Panc1 (cell line): Measurements from ENCODE around the gene AGBL5. TPM values are rescaled to one million over a fixed set of nuclear protein-coding genes. Genes with fewer than 3 reads are reported as not detected.

Experiments used
- ATAC-seq: fragments of 200-7000 bp; cut with Tn5 transposase; 2 replicates; pipeline ENCODE4 v1.9.1; 2020; ENCODE audit warnings: mild to moderate bottlenecking, moderate library complexity
- BruUV-seq: library from RNA; stranded (reverse); fragments of 400-500 nt; replicated peaks from 2 replicates; lab custom pipeline; 2021; lab: Mats Ljungman, UMichigan
- CTCF ChIA-PET: fragments of 300-600 bp; sonication (Branson Sonifier 250); formaldehyde crosslinking; loops from one replicate; lab custom pipeline; 2022; ENCODE audit warnings: antibody characterized with exemption; lab: Charles Lee
- POLR2A ChIA-PET: fragments of 300-600 bp; sonication (Branson Sonifier 250); formaldehyde crosslinking; loops from one replicate; lab custom pipeline; 2022; ENCODE audit warnings: antibody characterized with exemption; lab: Charles Lee
- DNase-seq: peaks from one replicate; pipeline ENCODE4 v3.0.0-alpha.2; 2010; ENCODE audit warnings: low read depth, low spot score
- H3K27ac ChIP-seq: 2 replicates; pipeline ENCODE4 v1.5.1; 2011; ENCODE audit warnings: mild to moderate bottlenecking, low read length, inconsistent platforms
- H3K27me3 ChIP-seq: fragments of 200-500 bp; sonication (Bioruptor generic); 2 replicates; pipeline ENCODE4 v1.6.0; 2014; ENCODE audit warnings: low read length, inconsistent platforms; ENCODE audit not compliant: control insufficient read depth, insufficient read depth
- H3K36me3 ChIP-seq: fragments of 200-500 bp; sonication (Bioruptor generic); 2 replicates; pipeline ENCODE4 v1.5.1; 2014; ENCODE audit warnings: inconsistent platforms, mild to moderate bottlenecking, low read length, moderate library complexity; ENCODE audit not compliant: control insufficient read depth, insufficient read depth
- H3K4me1 ChIP-seq: 2 replicates; pipeline ENCODE4 v1.5.1; 2011; ENCODE audit warnings: inconsistent platforms, mild to moderate bottlenecking, low read length, moderate library complexity; ENCODE audit not compliant: control insufficient read depth, insufficient read depth
- H3K4me3 ChIP-seq, 2 experiments: 2 replicates each; pipeline ENCODE4 v1.5.1; 2011 to 2012; ENCODE audit warnings: low read depth in 2 of 2, low read length in 2 of 2, mild to moderate bottlenecking in 2 of 2, inconsistent platforms in 1 of 2, moderate library complexity in 1 of 2
- H3K9me3 ChIP-seq: fragments of 200-500 bp; sonication (Bioruptor generic); 2 replicates; pipeline ENCODE4 v1.5.1; 2014; ENCODE audit warnings: low read depth, mild to moderate bottlenecking, inconsistent platforms, low read length, moderate library complexity; ENCODE audit not compliant: control insufficient read depth, insufficient read depth
- POLR2AphosphoS5 ChIP-seq: IDR thresholded peaks from 2 replicates; pipeline ENCODE4 v1.6.1; 2012; ENCODE audit warnings: mild to moderate bottlenecking, low read depth, low read length, moderate library complexity
- SIN3A ChIP-seq: IDR thresholded peaks from 2 replicates; pipeline ENCODE4 v1.6.1; 2012; ENCODE audit warnings: low read depth, mild to moderate bottlenecking, low read length, moderate library complexity, borderline replicate concordance; ENCODE audit not compliant: insufficient read depth
- in situ Hi-C: cut with HindIII; loops from 2 replicates; pipeline ENCODE4 v1.10.0; 2016; ENCODE audit warnings: low sequenced_read_pairs, low pct_unique_long_range_greater_than_20kb
- intact Hi-C: fragments of 100-400 bp; cut with micrococcal nuclease; formaldehyde crosslinking; loops from one replicate; pipeline ENCODE4 v1.10.0; 2022; ENCODE audit not compliant: unreplicated experiment
- total RNA-seq: library from RNA; stranded (reverse); gene quantifications from one replicate; pipeline ENCODE4 v1.2.1, GENCODE V29; 2021; ENCODE audit not compliant: unreplicated experiment
- TF ChIP-seq, protein P1 (sequence below), 2 experiments: IDR thresholded peaks; 2 replicates each; pipeline ENCODE4 v1.6.1; 2011 to 2012; ENCODE audit warnings: low read depth in 2 of 2, control low read depth in 1 of 2, low read length in 1 of 2, mild to moderate bottlenecking in 1 of 2, moderate library complexity in 1 of 2; ENCODE audit not compliant: insufficient read depth in 1 of 2
- TF ChIP-seq, protein P2 (sequence below): fragments of 450-650 bp; IDR thresholded peaks from 2 replicates; pipeline ENCODE4 v1.5.1; 2017; ENCODE audit warnings: mild to moderate bottlenecking

AGBL5 gene
- total RNA-seq, 1 experiment from 2014 or later = 55.6 TPM

DNA sequence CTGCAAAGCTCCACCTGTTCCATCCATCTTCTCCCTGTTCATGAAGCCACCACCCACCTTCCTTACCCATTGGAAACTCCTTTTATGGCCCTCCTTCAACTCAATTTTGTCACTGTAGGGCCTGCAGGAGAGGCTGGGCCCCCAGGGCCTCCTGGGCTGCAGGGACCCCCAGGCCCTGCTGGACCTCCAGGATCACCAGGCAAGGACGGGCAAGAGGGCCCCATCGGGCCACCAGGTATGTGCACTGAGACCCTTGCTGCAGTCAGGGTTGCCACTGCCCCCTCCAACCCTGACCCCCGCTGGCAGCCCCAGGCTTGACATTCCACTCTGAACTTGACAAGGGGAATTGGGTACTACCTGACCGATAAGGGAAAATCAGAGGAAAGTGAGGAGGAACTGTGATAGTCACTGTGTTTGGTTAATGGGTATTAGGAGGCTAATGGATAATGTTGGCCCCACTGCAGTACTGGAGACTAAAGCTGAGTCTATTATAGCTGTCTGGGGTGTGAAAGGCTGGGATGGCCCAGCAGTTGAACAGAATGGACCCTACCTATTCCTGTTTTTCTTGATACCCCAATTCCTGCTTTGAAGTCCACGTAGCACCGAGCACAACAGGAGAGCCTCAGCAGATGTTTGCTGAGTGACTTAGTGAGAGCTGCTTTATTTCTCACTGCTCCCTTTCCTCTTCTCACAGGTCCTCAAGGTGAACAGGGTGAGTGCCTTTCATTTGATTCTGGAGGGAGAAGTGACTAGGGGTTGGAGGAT lies 33.0 kb downstream of the AGBL5 start:
- DNase-seq (no peak), ATAC-seq (no peak)
- Histone ChIP-seq H3K36me3 (no peaks in the 10 kb centered on the region), H3K4me1 (peaks cover 7% of the 10 kb centered on the region), H3K4me3 (no peak overlapping the region), H3K27ac (no peak overlapping the region), H3K27me3 (no peaks in the 10 kb centered on the region), H3K9me3 (no peaks in the 10 kb centered on the region)
- in situ Hi-C loops = no loop called here
- intact Hi-C loops = loop anchor here (10.0 kb wide), 1 partner anchor 120 kb away; no protein-coding TSS in a partner anchor
- BruUV-seq = no TSS peak
- ChIA-PET CTCF (interaction anchor here (2.0 kb wide), 1 partner anchor 123 kb away, joined by 5 read pairs; no protein-coding TSS in a partner anchor), POLR2A (interaction anchor here (0.5 kb wide), 1 partner anchor 15 kb away, joined by 3 read pairs; no protein-coding TSS in a partner anchor)
- no peak for TF ChIP-seq SIN3A
- TF ChIP-seq, protein P1, sequence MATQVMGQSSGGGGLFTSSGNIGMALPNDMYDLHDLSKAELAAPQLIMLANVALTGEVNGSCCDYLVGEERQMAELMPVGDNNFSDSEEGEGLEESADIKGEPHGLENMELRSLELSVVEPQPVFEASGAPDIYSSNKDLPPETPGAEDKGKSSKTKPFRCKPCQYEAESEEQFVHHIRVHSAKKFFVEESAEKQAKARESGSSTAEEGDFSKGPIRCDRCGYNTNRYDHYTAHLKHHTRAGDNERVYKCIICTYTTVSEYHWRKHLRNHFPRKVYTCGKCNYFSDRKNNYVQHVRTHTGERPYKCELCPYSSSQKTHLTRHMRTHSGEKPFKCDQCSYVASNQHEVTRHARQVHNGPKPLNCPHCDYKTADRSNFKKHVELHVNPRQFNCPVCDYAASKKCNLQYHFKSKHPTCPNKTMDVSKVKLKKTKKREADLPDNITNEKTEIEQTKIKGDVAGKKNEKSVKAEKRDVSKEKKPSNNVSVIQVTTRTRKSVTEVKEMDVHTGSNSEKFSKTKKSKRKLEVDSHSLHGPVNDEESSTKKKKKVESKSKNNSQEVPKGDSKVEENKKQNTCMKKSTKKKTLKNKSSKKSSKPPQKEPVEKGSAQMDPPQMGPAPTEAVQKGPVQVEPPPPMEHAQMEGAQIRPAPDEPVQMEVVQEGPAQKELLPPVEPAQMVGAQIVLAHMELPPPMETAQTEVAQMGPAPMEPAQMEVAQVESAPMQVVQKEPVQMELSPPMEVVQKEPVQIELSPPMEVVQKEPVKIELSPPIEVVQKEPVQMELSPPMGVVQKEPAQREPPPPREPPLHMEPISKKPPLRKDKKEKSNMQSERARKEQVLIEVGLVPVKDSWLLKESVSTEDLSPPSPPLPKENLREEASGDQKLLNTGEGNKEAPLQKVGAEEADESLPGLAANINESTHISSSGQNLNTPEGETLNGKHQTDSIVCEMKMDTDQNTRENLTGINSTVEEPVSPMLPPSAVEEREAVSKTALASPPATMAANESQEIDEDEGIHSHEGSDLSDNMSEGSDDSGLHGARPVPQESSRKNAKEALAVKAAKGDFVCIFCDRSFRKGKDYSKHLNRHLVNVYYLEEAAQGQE (IDR thresholded peaks at IDR 0.05; ENCODE audit: insufficient read depth in 1 of 2, low read depth in 2 of 2, low read length in 1 of 2) = no peak
- TF ChIP-seq POLR2AphosphoS5 = no peak
- TF ChIP-seq, protein P2, sequence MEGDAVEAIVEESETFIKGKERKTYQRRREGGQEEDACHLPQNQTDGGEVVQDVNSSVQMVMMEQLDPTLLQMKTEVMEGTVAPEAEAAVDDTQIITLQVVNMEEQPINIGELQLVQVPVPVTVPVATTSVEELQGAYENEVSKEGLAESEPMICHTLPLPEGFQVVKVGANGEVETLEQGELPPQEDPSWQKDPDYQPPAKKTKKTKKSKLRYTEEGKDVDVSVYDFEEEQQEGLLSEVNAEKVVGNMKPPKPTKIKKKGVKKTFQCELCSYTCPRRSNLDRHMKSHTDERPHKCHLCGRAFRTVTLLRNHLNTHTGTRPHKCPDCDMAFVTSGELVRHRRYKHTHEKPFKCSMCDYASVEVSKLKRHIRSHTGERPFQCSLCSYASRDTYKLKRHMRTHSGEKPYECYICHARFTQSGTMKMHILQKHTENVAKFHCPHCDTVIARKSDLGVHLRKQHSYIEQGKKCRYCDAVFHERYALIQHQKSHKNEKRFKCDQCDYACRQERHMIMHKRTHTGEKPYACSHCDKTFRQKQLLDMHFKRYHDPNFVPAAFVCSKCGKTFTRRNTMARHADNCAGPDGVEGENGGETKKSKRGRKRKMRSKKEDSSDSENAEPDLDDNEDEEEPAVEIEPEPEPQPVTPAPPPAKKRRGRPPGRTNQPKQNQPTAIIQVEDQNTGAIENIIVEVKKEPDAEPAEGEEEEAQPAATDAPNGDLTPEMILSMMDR = no peak

DNA sequence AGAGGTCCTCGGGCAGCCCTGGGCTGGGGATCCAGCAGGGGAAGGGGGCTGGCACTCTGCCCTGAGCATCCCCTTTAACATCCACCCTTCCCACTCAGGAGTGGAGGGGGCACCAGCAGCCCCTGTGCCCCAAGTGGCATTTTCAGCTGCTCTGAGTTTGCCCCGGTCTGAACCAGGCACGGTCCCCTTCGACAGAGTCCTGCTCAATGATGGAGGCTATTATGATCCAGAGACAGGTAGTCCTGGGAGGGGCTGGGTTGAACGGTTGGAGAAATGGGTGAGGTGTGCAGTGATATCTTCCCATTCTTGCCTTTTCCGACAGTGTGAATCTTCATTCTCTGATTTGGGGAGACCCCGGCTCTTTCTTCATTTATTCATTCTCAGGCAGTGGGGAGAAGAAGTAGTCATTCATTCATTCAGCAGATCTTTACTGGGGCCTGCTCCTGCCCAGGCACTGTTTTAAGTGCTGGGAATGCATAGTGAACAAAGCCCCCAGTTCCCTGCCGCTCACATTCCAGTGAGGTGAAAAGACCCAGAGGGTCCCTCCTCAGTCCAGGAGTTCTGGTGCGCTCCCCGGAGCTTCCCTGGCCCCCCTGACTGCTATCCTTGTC lies 33.7 kb downstream of the AGBL5 start:
- intact Hi-C loops (loop anchor here (10.0 kb wide), 1 partner anchor 120 kb away; no protein-coding TSS in a partner anchor), in situ Hi-C loops (no loop called here)
- ATAC-seq = no peak
- no peak for DNase-seq
- TF ChIP-seq, protein P2 = peak; percentile 73; the same call in 1 of the 2 replicates
- no peak for TF ChIP-seq POLR2AphosphoS5
- H3K4me1 ChIP-seq = peaks cover 7% of the 10 kb centered on the region
- H3K9me3 ChIP-seq = no peaks in the 10 kb centered on the region
- CTCF ChIA-PET = interaction anchor here (2.0 kb wide), 1 partner anchor 123 kb away, joined by 5 read pairs; no protein-coding TSS in a partner anchor
- peak overlapping the region; percentile 70 for H3K27ac ChIP-seq
- H3K27me3 ChIP-seq = no peaks in the 10 kb centered on the region
- H3K4me3 ChIP-seq = peak overlapping the region; percentile 61 to 62
- no peaks in the 10 kb centered on the region for H3K36me3 ChIP-seq
- POLR2A ChIA-PET = interaction anchor here (0.5 kb wide), 1 partner anchor 15 kb away, joined by 3 read pairs; no protein-coding TSS in a partner anchor
- BruUV-seq = no TSS peak
